Fibroblast of the conjunctiva (primary cell): Measurements from ENCODE around the gene CYB561D2.

Experiments
- DNase-seq: peaks from one replicate; pipeline ENCODE4 v3.0.0-alpha.2; 2010; ENCODE audit warnings: low read depth

Gene CYB561D2

GRCh38 chr3:50323614-50324199, 27.0 kb upstream of the CYB561D2 start:
- no peak for DNase-seq

GRCh38 chr3:50324351-50325112, 26.1 kb upstream of the CYB561D2 start:
- DNase-seq: peak; percentile 49

DNA sequence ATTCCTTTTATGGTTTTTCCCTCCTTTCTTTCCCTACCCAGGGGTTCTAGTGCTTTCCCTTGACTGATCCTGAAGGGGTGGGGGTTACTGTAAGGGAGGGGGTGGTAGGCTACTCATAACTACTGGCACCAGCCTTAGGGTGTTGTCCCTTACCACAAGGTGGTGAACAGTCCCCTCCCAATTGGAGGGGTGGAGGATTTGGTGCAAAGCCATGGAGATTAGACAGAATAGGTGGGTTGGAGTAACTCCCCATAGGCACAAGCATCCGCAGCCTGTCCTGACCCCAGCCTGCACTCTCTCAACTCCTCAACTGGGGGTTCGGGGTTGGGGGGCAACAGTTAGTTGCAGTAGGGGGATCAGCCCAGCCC, 25.6 kb upstream of the CYB561D2 start:
- no peak for DNase-seq

DNA sequence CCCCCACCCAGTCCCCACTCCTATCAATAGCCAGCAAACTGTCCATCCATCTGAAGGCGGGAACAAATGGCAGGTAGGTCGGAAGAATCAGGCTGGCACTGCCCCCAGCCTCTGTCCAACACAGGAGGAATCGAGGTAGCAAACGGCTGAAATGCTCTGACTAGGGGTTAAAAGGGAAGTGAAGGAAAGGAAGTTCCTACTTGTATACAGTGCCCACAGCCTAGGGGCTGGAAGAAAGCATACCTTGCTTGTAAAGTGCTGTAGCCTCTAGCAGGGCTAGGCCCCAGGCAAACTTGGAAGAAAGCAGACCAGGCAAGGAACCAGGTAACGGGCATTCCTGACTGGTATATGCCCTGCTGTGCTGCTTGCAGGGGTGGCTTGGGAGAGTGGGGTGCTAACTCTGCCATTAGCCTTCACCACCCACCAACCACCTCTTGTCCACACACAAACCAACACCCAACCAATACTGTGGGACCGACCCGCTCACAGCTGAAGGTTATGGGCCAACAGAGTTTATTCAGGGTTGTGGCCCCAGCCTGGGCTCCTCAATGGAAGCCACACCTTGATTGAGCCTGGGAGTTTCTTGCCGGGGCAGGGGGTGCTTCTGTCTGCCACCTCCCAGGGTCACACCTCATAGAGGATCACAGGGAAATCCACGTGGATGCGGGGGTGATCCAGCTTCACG, 25.0 kb upstream of the CYB561D2 start:
- DNase-seq: no peak

DNA sequence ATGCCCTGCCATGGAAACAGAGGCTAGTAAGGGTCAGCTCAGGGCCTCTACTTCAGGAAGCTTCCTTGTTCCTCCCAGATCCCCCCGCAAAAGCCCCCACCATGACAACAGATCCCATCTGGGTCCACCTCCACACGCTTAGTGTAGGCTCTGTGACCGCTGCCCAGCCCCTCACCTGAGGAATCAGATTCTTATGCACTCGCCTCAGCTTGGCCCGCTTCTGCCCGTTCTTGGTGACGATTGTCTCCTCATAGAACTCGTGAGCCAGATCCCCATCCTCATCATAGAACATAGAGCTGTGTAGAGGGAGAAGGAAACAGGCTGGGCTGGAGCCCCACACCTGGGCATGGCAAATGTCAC, 24.5 kb upstream of the CYB561D2 start:
- no peak for DNase-seq

DNA sequence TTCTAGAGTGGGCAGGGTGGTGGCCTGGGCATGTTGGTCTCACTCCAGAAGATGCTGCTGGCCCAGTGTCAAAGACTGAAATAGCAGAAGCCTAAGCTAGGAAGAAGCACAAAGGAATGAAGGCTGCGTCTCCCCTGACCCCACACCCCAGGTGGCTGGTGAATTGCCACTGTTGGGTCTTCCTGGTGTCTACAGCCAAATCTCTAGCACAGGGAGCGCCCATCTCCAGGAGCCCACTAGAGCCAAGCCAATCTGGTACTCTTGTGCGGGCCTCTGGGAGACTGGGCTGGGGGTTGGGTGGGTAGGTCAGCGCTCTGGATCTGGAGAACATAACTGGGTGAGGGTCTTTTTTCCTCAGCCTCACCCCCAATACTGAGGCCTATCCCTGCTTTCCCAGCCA, 23.5 kb upstream of the CYB561D2 start:
- DNase-seq: no peak

DNA sequence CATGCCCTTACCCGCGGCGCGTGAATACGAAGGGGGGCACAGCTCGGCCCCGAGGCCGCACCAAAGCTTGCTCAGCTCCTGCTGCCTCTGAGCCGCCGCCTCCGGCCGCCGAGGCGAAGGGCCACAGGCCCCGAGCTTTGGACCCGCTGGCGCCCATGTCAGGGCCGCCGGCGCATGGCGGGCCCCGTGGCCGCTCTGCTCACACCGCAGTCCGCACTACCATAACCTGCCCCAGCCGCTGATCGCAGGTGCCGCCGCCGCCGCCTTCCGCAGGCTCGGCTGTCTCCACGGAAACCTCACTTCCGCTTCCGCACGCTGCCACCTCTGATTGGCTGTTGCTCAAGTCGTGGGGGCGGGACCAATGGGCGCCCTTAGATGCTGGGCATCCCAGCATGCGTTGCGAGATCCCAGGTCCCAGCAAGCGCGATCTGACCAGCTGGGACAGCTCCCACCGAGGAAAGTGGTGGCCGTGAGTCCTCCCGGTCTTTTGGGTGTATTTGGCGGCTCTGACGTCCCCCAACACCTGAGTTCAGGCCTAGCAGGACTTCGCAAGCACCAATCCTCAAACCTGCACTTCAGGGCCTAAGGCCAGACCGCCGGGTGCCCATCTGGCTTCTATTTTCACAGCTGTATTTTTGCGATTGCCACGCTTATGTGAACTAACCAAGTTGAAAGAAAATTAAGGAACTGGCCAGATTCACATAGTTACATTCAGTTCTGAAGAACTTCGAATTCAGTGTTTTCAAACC, 22.5 kb upstream of the CYB561D2 start, which contains the start of gene TUSC2:
TSS of gene TUSC2 (minus strand) at position 281 of the 749 bp plus-strand sequence. CDS start at position 157, 124 bp downstream.
- DNase-seq: peak; percentile 93

DNA sequence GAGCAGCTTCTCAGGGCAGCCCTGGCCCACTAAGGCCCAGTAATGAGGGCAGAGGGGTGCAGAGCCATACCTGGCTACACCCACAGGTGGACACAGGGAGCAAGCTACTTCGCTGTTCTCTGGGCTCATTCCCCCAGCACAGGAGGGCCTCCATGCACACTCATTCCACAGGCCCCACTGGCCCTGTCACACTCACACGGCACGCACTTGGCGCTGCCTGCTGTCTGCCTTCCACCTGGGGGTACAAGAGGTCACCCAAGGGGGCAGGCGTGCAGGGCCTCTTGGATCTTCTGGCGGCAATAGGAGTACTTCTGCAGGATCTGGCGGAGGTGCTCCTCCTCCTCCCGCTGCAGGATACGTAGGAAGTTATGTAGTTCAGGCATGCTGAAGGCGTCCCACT, 20.3 kb upstream of the CYB561D2 start:
- DNase-seq: no peak

GRCh38 chr3:50331364-50331907, 19.2 kb upstream of the CYB561D2 start:
- no peak for DNase-seq

GRCh38 chr3:50333744-50334328, 16.8 kb upstream of the CYB561D2 start:
- DNase-seq: no peak

- no peak for DNase-seq
Observed at GRCh38 chr3:50334339-50335075, 16.2 kb upstream of the CYB561D2 start.

GRCh38 chr3:50336452-50337174, 14.0 kb upstream of the CYB561D2 start:
- no peak for DNase-seq

DNA sequence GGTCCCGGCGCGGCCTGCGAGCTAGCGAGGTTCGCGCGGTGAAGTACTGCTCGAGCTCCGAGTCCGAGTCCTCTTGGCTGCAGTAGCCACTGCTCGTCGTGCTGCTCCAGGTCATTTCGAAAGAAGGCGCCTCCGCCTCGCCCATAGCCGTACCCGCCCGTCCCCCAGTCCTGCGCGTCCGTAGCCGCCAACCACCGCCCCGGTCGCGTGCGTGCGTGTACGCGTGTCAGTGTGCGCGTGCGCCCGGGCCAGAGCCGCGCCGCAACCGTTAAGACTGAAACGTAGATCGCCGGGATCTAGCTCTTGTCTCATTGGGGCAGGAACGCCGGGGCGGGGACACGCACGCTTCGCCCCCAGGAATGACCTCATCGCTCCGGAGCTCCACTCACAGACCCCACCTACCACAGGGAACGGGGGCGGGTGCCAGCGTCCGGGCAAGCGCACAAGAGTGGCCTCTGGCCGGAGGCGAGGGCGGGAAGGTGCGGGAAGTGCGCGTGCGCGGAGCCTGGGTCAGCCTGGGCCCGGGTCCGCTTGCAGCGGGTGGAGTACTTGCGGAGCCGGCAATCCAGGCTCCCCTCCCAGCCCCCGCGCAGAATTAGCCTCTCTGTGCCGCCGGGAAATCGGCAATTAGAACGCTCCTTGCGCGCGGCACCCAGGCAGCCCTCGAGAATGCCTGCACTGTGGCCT, 13.3 kb upstream of the CYB561D2 start:
- DNase-seq: peak; percentile 99

DNA sequence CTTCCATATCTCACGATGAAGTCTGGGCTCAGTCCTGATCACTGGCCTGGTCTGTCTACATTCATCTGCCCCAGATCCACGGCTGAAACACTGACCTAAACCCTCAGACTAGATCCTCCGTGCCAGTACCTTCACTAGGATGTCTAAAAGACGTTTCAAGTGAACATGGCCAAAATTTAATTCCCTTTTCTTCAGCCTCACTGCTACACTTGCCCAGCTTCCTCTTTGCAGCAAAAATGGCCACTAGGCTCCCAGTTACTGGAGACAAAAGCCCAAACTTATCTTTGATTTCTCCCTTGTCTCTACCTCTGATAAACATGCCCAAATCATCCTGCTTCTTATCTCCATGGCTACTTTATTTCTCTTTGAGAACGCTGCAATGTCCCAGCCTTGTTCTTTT, 11.7 kb upstream of the CYB561D2 start:
- DNase-seq: no peak

- no peak for DNase-seq
Observed at GRCh38 chr3:50339485-50340146, 11.0 kb upstream of the CYB561D2 start.

- no peak for DNase-seq
Observed at GRCh38 chr3:50340147-50340447, 10.6 kb upstream of the CYB561D2 start.

- no peak for DNase-seq
Observed at GRCh38 chr3:50340448-50341329, 10.0 kb upstream of the CYB561D2 start, which contains the start of gene RASSF1. Gene RASSF1, minus strand, starts transcription at chr3:50340836. Its CDS starts 31 bp downstream, at chr3:50340805.

DNA sequence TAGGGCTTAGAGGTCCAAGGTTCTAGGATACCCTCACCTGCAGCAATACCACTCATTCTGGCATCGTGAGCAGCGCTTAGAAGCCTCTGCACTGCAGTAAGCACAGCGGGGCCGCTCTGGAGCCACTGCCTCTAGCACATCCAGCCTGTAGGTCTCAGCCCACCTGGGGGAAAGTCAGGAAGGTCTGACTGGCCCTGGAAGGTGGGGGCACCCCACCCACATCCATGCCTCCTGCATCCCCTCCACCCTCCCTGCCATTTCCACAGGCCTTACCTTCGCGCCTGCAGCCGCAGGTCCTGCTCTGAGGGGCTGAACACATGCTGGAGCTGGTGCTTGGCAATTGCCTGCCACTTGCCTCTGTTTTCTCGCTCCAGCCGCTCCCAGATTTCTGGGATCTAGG, 9.1 kb upstream of the CYB561D2 start:
- no peak for DNase-seq
